Activated CD8-positive, alpha-beta memory T cell treated with anti-CD3 and anti-CD28 coated beads for 24 hours (primary cell): Measurements from ENCODE around the gene RCAN3.
A peak's percentile ranks its signal among the peaks of the same experiment; 100 is the strongest.

Experiments used
- DNase-seq: peaks from one replicate; pipeline ENCODE4 v3.0.0-alpha.2; 2020

Gene RCAN3

DNA sequence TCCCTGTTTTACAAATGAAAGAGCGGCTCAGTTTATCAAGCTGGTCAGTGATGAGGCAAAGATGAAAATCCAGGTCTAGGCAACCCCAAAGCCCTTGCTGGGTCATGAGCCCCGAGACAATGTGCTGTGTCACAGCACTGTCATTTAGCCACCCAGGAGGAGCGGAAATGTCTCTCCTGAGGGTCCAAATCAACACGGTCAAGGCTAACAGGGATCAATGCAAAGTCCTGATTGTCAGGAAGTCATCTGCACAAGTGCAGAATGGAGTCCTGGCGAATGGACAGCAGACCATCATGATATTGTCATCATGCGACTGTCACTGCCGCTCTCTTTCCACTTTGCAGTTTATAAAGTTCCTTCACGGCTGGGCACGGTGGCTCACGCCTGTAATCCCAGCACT lies 83.5 kb downstream of the RCAN3 start:
- no peak for DNase-seq

DNA sequence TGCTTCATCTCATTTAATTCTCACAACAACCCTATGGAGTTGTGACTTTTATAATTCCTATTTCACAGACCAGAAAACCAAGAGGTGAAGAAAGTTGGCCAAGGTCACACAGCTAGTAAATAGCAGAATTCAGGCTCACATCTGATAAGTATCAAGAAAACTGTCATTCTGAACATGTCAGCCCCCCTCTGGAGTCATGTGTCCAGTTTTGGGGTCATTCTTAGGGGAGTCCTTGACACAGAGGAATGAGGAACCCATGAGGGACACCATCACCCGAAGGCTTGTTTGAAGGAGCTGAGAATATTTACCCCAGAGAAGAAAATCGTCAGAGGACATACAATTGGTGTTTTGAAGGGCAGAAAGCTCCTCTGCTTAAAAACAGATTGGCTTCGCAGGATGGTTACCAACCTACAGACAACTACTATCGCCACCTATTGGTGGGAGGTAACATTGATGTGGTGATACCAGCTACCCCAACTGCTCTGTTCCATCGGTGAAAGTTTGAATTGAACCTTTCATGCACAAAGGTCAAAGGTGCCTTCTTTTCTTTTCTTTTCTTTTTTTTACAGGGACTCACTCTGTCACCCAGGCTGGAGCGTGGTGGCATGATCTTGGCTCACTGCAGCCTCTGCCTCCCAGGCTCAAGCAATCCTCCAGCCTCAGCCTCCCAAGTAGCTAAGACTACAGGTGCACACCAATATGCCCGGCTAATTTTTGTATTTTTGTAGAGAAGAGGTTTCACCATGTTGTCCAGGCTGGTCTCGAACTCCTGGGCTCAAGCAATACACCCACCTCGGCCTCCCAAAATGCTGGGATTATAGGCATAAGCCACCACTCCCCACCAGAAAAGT lies 84.6 kb downstream of the RCAN3 start:
- DNase-seq: peak; percentile 62

DNA sequence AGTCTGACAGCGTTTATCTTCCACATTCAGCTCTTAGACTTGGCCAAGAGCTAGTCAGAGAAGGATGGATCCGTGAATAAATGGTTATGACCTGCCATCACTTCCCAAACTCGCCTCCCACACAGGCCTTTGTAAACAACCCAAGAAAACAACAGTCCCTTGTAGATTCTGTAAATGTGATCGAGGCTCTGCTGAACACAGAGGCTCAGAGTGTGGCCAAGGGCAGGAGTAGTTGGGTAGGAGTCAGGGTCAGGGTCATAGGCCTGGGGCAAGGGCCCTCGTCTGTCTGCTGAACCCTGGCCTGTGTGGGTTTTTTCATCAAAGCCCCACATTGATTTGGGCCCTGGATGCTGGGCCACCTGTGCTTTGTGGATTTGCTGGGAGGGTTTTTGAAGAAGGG lies 85.9 kb downstream of the RCAN3 start:
- no peak for DNase-seq

DNA sequence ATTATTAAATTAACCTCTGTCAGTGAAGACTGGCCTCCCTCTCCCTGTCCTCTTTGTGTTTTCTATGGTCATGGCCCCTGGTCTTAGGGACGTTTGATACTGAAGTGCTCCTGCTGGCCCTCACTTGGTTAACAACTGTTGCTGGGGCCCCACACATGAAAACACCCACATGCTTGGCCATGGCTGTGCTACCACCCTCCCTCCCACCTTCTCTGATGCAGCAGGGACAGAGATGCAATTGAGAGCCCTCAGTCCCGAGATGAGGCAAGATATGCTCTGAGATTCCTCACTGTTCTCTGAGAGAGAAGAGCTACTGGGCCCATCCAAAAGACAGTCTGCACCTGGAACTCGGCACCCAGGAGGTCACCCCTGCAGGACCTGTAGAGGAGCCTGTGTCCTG lies 86.6 kb downstream of the RCAN3 start:
- DNase-seq: no peak
